Measurements from ENCODE around the gene DMRTC2. TPM values are rescaled to one million over a fixed set of nuclear protein-coding genes. Genes with fewer than 3 reads are reported as not detected.

DMRTC2 gene
- total RNA-seq, 1 donor from 2014 or later = not detected

GRCh38 chr19:41851456-41851855 is 6.6 kb downstream of the DMRTC2 start:
- Mint-ChIP-seq H3K36me3 (ENCODE audit: low read depth) (no peaks in the 10 kb centered on the region), H3K4me1 (ENCODE audit: low read depth) (no peaks in the 10 kb centered on the region)
- DNase-seq (ENCODE audit: low spot score) = no peak

GRCh38 chr19:41853344-41853743 is 8.5 kb downstream of the DMRTC2 start:
- no peak overlapping the region for H3K27ac Mint-ChIP-seq
- no peaks in the 10 kb centered on the region for H3K36me3 Mint-ChIP-seq (ENCODE audit: low read depth)
- intact Hi-C loops (cut with micrococcal nuclease) = no loop called here
- H3K9me3 Mint-ChIP-seq = no peaks in the 10 kb centered on the region
- H3K4me3 Mint-ChIP-seq (ENCODE audit: low read depth) = no peak overlapping the region
- no peaks in the 10 kb centered on the region for H3K4me1 Mint-ChIP-seq (ENCODE audit: low read depth)
- H3K27me3 Mint-ChIP-seq (ENCODE audit: low read depth) = peaks cover 29% of the 10 kb centered on the region
- no peak for DNase-seq (ENCODE audit: low spot score)

More at GRCh38 chr19:41851456-41851855, 6.6 kb downstream of the DMRTC2 start:
- H3K4me3 Mint-ChIP-seq (ENCODE audit: low read depth) = no peak overlapping the region
- H3K27me3 Mint-ChIP-seq (ENCODE audit: low read depth) = peaks cover 29% of the 10 kb centered on the region
- no peak overlapping the region for H3K27ac Mint-ChIP-seq
- intact Hi-C loops (cut with micrococcal nuclease) = no loop called here
- no peaks in the 10 kb centered on the region for H3K9me3 Mint-ChIP-seq

- no peaks in the 10 kb centered on the region for H3K36me3 Mint-ChIP-seq (ENCODE audit: low read depth)
- no peak overlapping the region for H3K4me3 Mint-ChIP-seq (ENCODE audit: low read depth)
- peaks cover 29% of the 10 kb centered on the region for H3K27me3 Mint-ChIP-seq (ENCODE audit: low read depth)
- no peak overlapping the region for H3K27ac Mint-ChIP-seq
- no peak for DNase-seq (ENCODE audit: low spot score)
- intact Hi-C loops (cut with micrococcal nuclease) = no loop called here
- no peaks in the 10 kb centered on the region for H3K9me3 Mint-ChIP-seq
- no peaks in the 10 kb centered on the region for H3K4me1 Mint-ChIP-seq (ENCODE audit: low read depth)
Measured at GRCh38 chr19:41853768-41854167, 8.9 kb downstream of the DMRTC2 start.

- no peak for DNase-seq (ENCODE audit: low spot score)
- H3K4me1 Mint-ChIP-seq (ENCODE audit: low read depth) = peaks cover 29% of the 10 kb centered on the region
- intact Hi-C loops (cut with micrococcal nuclease) = loop anchor here (1.0 to 5.0 kb wide), 3 partner anchors 86 to 768 kb away; partner anchors contain the start of gene RABAC1
- peak overlapping the region; percentile 94 for H3K4me3 Mint-ChIP-seq (ENCODE audit: low read depth)
- no peak overlapping the region for H3K27ac Mint-ChIP-seq
- H3K36me3 Mint-ChIP-seq (ENCODE audit: low read depth) = peaks cover 38% of the 10 kb centered on the region
- H3K27me3 Mint-ChIP-seq (ENCODE audit: low read depth) = peaks cover 11% of the 10 kb centered on the region
- H3K9me3 Mint-ChIP-seq = no peaks in the 10 kb centered on the region
Measured at GRCh38 chr19:41859213-41859617, 14.4 kb downstream of the DMRTC2 start.

- peak within 1 kb of the TSS; percentile 99 for H3K27ac Mint-ChIP-seq
- DNase-seq (ENCODE audit: low spot score) = peak; percentile 97
- H3K4me3 Mint-ChIP-seq (ENCODE audit: low read depth) = peak within 1 kb of the TSS; percentile 94
- intact Hi-C loops (cut with micrococcal nuclease) = loop anchor here (1.0 to 5.0 kb wide), 6 partner anchors 11 to 767 kb away; partner anchors contain the start of gene RABAC1
- peaks cover 44% of the 10 kb centered on the region for H3K36me3 Mint-ChIP-seq (ENCODE audit: low read depth)
- peaks cover 4% of the 10 kb centered on the region for H3K27me3 Mint-ChIP-seq (ENCODE audit: low read depth)
- H3K4me1 Mint-ChIP-seq (ENCODE audit: low read depth) = peaks cover 35% of the 10 kb centered on the region
- H3K9me3 Mint-ChIP-seq = no peaks in the 10 kb centered on the region
Measured at GRCh38 chr19:41859618-41860418, 15.0 kb downstream of the DMRTC2 start, which contains the start of gene RPS19. RPS19 (plus strand) TSS chr19:41860255; CDS start chr19:41860775, 520 bp downstream.

GRCh38 chr19:41860419-41861115 is 15.7 kb downstream of the DMRTC2 start:
- intact Hi-C loops (cut with micrococcal nuclease) = loop anchor here (1.0 to 5.0 kb wide), 3 partner anchors 11 to 537 kb away; no protein-coding TSS in a partner anchor
- DNase-seq (ENCODE audit: low spot score) = no peak

GRCh38 chr19:41861116-41861768 is 16.4 kb downstream of the DMRTC2 start:
- Mint-ChIP-seq H3K27ac (peak overlapping the region; percentile 86), H3K27me3 (ENCODE audit: low read depth) (no peaks in the 10 kb centered on the region), H3K36me3 (ENCODE audit: low read depth) (peaks cover 56% of the 10 kb centered on the region), H3K4me3 (ENCODE audit: low read depth) (peak overlapping the region; percentile 94), H3K4me1 (ENCODE audit: low read depth) (peaks cover 42% of the 10 kb centered on the region), H3K9me3 (no peaks in the 10 kb centered on the region)
- no peak for DNase-seq (ENCODE audit: low spot score)
- intact Hi-C loops (cut with micrococcal nuclease) = loop anchor here (5.0 kb wide), 1 partner anchor 536 kb away; no protein-coding TSS in a partner anchor

More at GRCh38 chr19:41860419-41861115, 15.7 kb downstream of the DMRTC2 start:
- Mint-ChIP-seq H3K36me3 (ENCODE audit: low read depth) (peaks cover 51% of the 10 kb centered on the region), H3K9me3 (no peaks in the 10 kb centered on the region), H3K4me1 (ENCODE audit: low read depth) (peaks cover 39% of the 10 kb centered on the region), H3K4me3 (ENCODE audit: low read depth) (peak overlapping the region; percentile 94), H3K27ac (peak overlapping the region; percentile 86), H3K27me3 (ENCODE audit: low read depth) (no peaks in the 10 kb centered on the region)

- peak overlapping the region; percentile 86 for H3K27ac Mint-ChIP-seq
- peaks cover 59% of the 10 kb centered on the region for H3K36me3 Mint-ChIP-seq (ENCODE audit: low read depth)
- H3K9me3 Mint-ChIP-seq = no peaks in the 10 kb centered on the region
- intact Hi-C loops (cut with micrococcal nuclease) = loop anchor here (5.0 kb wide), 1 partner anchor 535 kb away; no protein-coding TSS in a partner anchor
- peak overlapping the region; percentile 94 for H3K4me3 Mint-ChIP-seq (ENCODE audit: low read depth)
- no peak for DNase-seq (ENCODE audit: low spot score)
- H3K4me1 Mint-ChIP-seq (ENCODE audit: low read depth) = peaks cover 44% of the 10 kb centered on the region
- H3K27me3 Mint-ChIP-seq (ENCODE audit: low read depth) = no peaks in the 10 kb centered on the region
Measured at GRCh38 chr19:41861846-41862245, 17.0 kb downstream of the DMRTC2 start.

- peaks cover 44% of the 10 kb centered on the region for H3K4me1 Mint-ChIP-seq (ENCODE audit: low read depth)
- no peaks in the 10 kb centered on the region for H3K9me3 Mint-ChIP-seq
- no peaks in the 10 kb centered on the region for H3K27me3 Mint-ChIP-seq (ENCODE audit: low read depth)
- peaks cover 59% of the 10 kb centered on the region for H3K36me3 Mint-ChIP-seq (ENCODE audit: low read depth)
- DNase-seq (ENCODE audit: low spot score) = no peak
- intact Hi-C loops (cut with micrococcal nuclease) = loop anchor here (5.0 kb wide), 1 partner anchor 535 kb away; no protein-coding TSS in a partner anchor
- H3K27ac Mint-ChIP-seq = peak overlapping the region; percentile 86
- peak overlapping the region; percentile 94 for H3K4me3 Mint-ChIP-seq (ENCODE audit: low read depth)
Measured at GRCh38 chr19:41862445-41862986, 17.7 kb downstream of the DMRTC2 start.

- H3K4me3 Mint-ChIP-seq (ENCODE audit: low read depth) = peak overlapping the region; percentile 94
- DNase-seq (ENCODE audit: low spot score) = no peak
- H3K36me3 Mint-ChIP-seq (ENCODE audit: low read depth) = peaks cover 68% of the 10 kb centered on the region
- intact Hi-C loops (cut with micrococcal nuclease) = loop anchor here (5.0 kb wide), 1 partner anchor 534 kb away; no protein-coding TSS in a partner anchor
- peaks cover 51% of the 10 kb centered on the region for H3K4me1 Mint-ChIP-seq (ENCODE audit: low read depth)
- no peaks in the 10 kb centered on the region for H3K27me3 Mint-ChIP-seq (ENCODE audit: low read depth)
- peak overlapping the region; percentile 86 for H3K27ac Mint-ChIP-seq
- H3K9me3 Mint-ChIP-seq = no peaks in the 10 kb centered on the region
Measured at GRCh38 chr19:41863209-41863931, 18.5 kb downstream of the DMRTC2 start.

- Mint-ChIP-seq H3K9me3 (no peaks in the 10 kb centered on the region), H3K4me3 (ENCODE audit: low read depth) (peak overlapping the region; percentile 41), H3K4me1 (ENCODE audit: low read depth) (peaks cover 56% of the 10 kb centered on the region), H3K27me3 (ENCODE audit: low read depth) (no peaks in the 10 kb centered on the region), H3K36me3 (ENCODE audit: low read depth) (peaks cover 78% of the 10 kb centered on the region), H3K27ac (peak overlapping the region; percentile 36)
- intact Hi-C loops (cut with micrococcal nuclease) = loop anchor here (5.0 kb wide), 1 partner anchor 533 kb away; no protein-coding TSS in a partner anchor
- no peak for DNase-seq (ENCODE audit: low spot score)
Measured at GRCh38 chr19:41864374-41864773, 19.5 kb downstream of the DMRTC2 start.
